Adrenal gland (tissue), 5 donors: ENCODE measurements around the gene CRY1.

ENCODE experiments used
- CTCF ChIP-seq, 6 experiments: fragments of 450-650 bp in 4 of 6; fragments of 200-600 bp in 2 of 6; sonication (generic) in 1 of 6; IDR thresholded peaks; 1 replicate in 5 of 6; 2 replicates in 1 of 6; pipeline versions ENCODE4 v1.5.1 to v1.8.0; 2016 to 2021; ENCODE audit warnings: antibody characterized with exemption in 6 of 6, mild to moderate bottlenecking in 2 of 6, moderate library complexity in 1 of 6
- POLR2A ChIP-seq, 2 donors: fragments of 450-650 bp; IDR thresholded peaks; one replicate each; pipeline ENCODE4 v1.6.1; 2017; ENCODE audit warnings: antibody characterized with exemption in 2 of 2, mild to moderate bottlenecking in 2 of 2, moderate library complexity in 1 of 2
- donor health status: DM: no; HTN: no; CAD: no.

- TF ChIP-seq CTCF (IDR thresholded peaks at IDR 0.05): no peak
- no peak for TF ChIP-seq POLR2A (IDR thresholded peaks at IDR 0.05)
Observed at GRCh38 chr12:107086314-107086713, 7.0 kb downstream of the CRY1 start.
